PC-9 (cell line): ENCODE results near the gene MLKL. TPM values are rescaled to one million over a fixed set of nuclear protein-coding genes. Genes with fewer than 3 reads are reported as not detected.

Experiments
- BruUV-seq: library from RNA; stranded (reverse); fragments of 400-500 nt; replicated peaks from 2 replicates; lab custom pipeline; 2021; lab: Mats Ljungman, UMichigan
- CTCF ChIA-PET: fragments of 300-600 bp; sonication (Branson Sonifier 250); formaldehyde crosslinking; loops from one replicate; lab custom pipeline; 2022; ENCODE audit warnings: antibody characterized with exemption; lab: Charles Lee
- POLR2A ChIA-PET: fragments of 300-600 bp; sonication (Branson Sonifier 250); formaldehyde crosslinking; loops from one replicate; lab custom pipeline; 2022; ENCODE audit warnings: antibody characterized with exemption; ENCODE audit not compliant: unreplicated experiment; lab: Charles Lee
- DNase-seq, 2 experiments: peaks; one replicate each; pipeline versions ENCODE4 v3.0.0 to v3.0.0-alpha.2; 2015 to 2022; ENCODE audit warnings: mixed read lengths in 1 of 2
- H2AFZ ChIP-seq: fragments of 200-600 bp; sonication (generic); 2 replicates; pipeline ENCODE4 v1.8.1; 2017; ENCODE audit warnings: antibody characterized with exemption
- H3F3A ChIP-seq: fragments of 200-600 bp; sonication (generic); 2 replicates; pipeline ENCODE4 v1.8.1; 2017; ENCODE audit warnings: antibody characterized with exemption, mild to moderate bottlenecking, low read depth; ENCODE audit not compliant: insufficient read depth
- H3K27ac ChIP-seq: fragments of 200-600 bp; sonication (generic); 2 replicates; pipeline ENCODE4 v1.6.1; 2016; ENCODE audit warnings: mixed run types
- H3K27me3 ChIP-seq: fragments of 200-600 bp; sonication (generic); 2 replicates; pipeline ENCODE4 v1.6.1; 2016; ENCODE audit warnings: low read depth, mixed run types; ENCODE audit not compliant: insufficient read depth
- H3K36me3 ChIP-seq: fragments of 200-600 bp; sonication (generic); 2 replicates; pipeline ENCODE4 v1.6.1; 2016; ENCODE audit warnings: low read depth, mixed run types
- H3K4me1 ChIP-seq: fragments of 200-600 bp; sonication (generic); replicated peaks from 2 replicates; pipeline ENCODE4 v1.6.1; 2016; ENCODE audit warnings: mixed run types; ENCODE audit not compliant: insufficient read depth
- H3K4me2 ChIP-seq: fragments of 200-600 bp; sonication (generic); 2 replicates; pipeline ENCODE4 v1.6.1; 2017; ENCODE audit warnings: mixed run types
- H3K4me3 ChIP-seq: fragments of 200-600 bp; sonication (generic); 2 replicates; pipeline ENCODE4 v1.6.1; 2016; ENCODE audit warnings: mixed run types
- H3K79me2 ChIP-seq: fragments of 200-600 bp; sonication (generic); 2 replicates; pipeline ENCODE4 v1.6.1; 2017; ENCODE audit warnings: low read depth, mixed run types
- H3K9me2 ChIP-seq: fragments of 200-600 bp; sonication (generic); 2 replicates; pipeline ENCODE4 v1.8.1; 2017; ENCODE audit warnings: mild to moderate bottlenecking; ENCODE audit not compliant: insufficient read depth
- H3K9me3 ChIP-seq: fragments of 200-600 bp; sonication (generic); 2 replicates; pipeline ENCODE4 v1.8.1; 2016; ENCODE audit warnings: low read depth; ENCODE audit not compliant: insufficient read depth
- H4K20me1 ChIP-seq: fragments of 200-600 bp; sonication (generic); 2 replicates; pipeline ENCODE4 v1.8.1; 2017; ENCODE audit not compliant: insufficient read depth
- EZH2 ChIP-seq: fragments of 200-600 bp; sonication (generic); IDR thresholded peaks from 2 replicates; pipeline ENCODE4 v1.8.0; 2017; ENCODE audit warnings: antibody characterized with exemption, low read depth
- intact Hi-C: fragments of 100-400 bp; cut with micrococcal nuclease; formaldehyde crosslinking; loops from one replicate; pipeline ENCODE4 v1.10.0; 2022; ENCODE audit not compliant: unreplicated experiment
- total RNA-seq: library from RNA; stranded (reverse); gene quantifications from 2 replicates; pipeline ENCODE4 v1.2.3, GENCODE V29; 2021
- TF ChIP-seq, protein P1 (sequence below): fragments of 200-600 bp; sonication (generic); conservative IDR thresholded peaks from 2 replicates; pipeline ENCODE4 v1.6.1; 2017; ENCODE audit warnings: mixed run types, antibody characterized with exemption, mild to moderate bottlenecking, moderate library complexity

Gene MLKL
- total RNA-seq, 1 experiment from 2014 or later, result 11.2 TPM

- H3F3A ChIP-seq, result no peaks in the 10 kb centered on the region
- H3K27ac ChIP-seq, result no peak overlapping the region
- no peak overlapping the region for H3K4me3 ChIP-seq
- H4K20me1 ChIP-seq, result no peaks in the 10 kb centered on the region
- H2AFZ ChIP-seq, result no peak overlapping the region
- POLR2A ChIA-PET, result no interaction called here
- TF ChIP-seq, protein P1, sequence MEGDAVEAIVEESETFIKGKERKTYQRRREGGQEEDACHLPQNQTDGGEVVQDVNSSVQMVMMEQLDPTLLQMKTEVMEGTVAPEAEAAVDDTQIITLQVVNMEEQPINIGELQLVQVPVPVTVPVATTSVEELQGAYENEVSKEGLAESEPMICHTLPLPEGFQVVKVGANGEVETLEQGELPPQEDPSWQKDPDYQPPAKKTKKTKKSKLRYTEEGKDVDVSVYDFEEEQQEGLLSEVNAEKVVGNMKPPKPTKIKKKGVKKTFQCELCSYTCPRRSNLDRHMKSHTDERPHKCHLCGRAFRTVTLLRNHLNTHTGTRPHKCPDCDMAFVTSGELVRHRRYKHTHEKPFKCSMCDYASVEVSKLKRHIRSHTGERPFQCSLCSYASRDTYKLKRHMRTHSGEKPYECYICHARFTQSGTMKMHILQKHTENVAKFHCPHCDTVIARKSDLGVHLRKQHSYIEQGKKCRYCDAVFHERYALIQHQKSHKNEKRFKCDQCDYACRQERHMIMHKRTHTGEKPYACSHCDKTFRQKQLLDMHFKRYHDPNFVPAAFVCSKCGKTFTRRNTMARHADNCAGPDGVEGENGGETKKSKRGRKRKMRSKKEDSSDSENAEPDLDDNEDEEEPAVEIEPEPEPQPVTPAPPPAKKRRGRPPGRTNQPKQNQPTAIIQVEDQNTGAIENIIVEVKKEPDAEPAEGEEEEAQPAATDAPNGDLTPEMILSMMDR, result no peak
- no peak for TF ChIP-seq EZH2
- no peak overlapping the region for H3K4me2 ChIP-seq
- CTCF ChIA-PET, result no interaction called here
- H3K79me2 ChIP-seq, result no peaks in the 10 kb centered on the region
- no TSS peak for BruUV-seq
- H3K9me3 ChIP-seq, result no peaks in the 10 kb centered on the region
- no peaks in the 10 kb centered on the region for H3K36me3 ChIP-seq
- H3K9me2 ChIP-seq, result no peaks in the 10 kb centered on the region
- DNase-seq, result no peak
- intact Hi-C loops, result no loop called here
- H3K4me1 ChIP-seq, result no peaks in the 10 kb centered on the region
- no peaks in the 10 kb centered on the region for H3K27me3 ChIP-seq
These were observed 17.5 kb upstream of the MLKL start for GRCh38 chr16:74718140-74718539.

GRCh38 chr16:74717367-74717766, 16.7 kb upstream of the MLKL start:
- no TSS peak for BruUV-seq

DNA sequence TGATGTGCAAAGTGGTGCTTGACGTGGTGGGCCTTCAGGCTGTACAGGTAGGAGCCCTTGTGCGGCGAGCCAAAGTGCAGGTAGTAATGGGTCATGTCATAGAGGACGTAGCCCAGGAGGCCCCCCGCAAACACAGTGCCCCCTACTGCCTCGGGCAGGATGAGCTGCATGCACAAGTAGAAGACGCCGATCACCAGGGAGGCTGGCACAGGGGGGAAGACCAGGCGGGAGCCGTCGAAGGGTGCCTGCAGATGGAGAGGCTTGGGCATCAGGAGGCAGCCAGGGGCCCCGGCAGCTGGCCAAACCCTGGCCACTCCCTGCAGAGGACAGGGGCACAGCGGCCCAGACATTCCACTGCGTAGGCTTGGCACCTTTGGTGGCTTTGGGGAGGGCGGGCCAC, 15.7 kb upstream of the MLKL start:
- TF ChIP-seq EZH2, result no peak
- TF ChIP-seq, protein P1, result no peak
- Histone ChIP-seq H3K9me2 (no peaks in the 10 kb centered on the region), H3K4me1 (no peaks in the 10 kb centered on the region), H4K20me1 (no peaks in the 10 kb centered on the region), H3K79me2 (no peaks in the 10 kb centered on the region), H2AFZ (no peak overlapping the region), H3K36me3 (no peaks in the 10 kb centered on the region), H3F3A (no peaks in the 10 kb centered on the region), H3K9me3 (no peaks in the 10 kb centered on the region), H3K27ac (no peak overlapping the region), H3K4me3 (no peak overlapping the region), H3K27me3 (no peaks in the 10 kb centered on the region), H3K4me2 (no peak overlapping the region)
- CTCF ChIA-PET, result interaction anchor here (0.7 kb wide), 1 partner anchor 845 kb away, joined by 12 read pairs; no protein-coding TSS in a partner anchor
- POLR2A ChIA-PET, result no interaction called here
- no TSS peak for BruUV-seq
- no peak for DNase-seq
- intact Hi-C loops, result no loop called here

More at GRCh38 chr16:74717367-74717766, 16.7 kb upstream of the MLKL start:
- H3F3A ChIP-seq, result no peaks in the 10 kb centered on the region
- intact Hi-C loops, result no loop called here
- H3K27ac ChIP-seq, result no peak overlapping the region
- DNase-seq, result no peak
- H3K4me2 ChIP-seq, result no peak overlapping the region
- TF ChIP-seq EZH2, result no peak
- TF ChIP-seq, protein P1, result no peak
- H3K36me3 ChIP-seq, result no peaks in the 10 kb centered on the region
- CTCF ChIA-PET, result no interaction called here
- H3K9me2 ChIP-seq, result no peaks in the 10 kb centered on the region
- H3K4me3 ChIP-seq, result no peak overlapping the region
- no peaks in the 10 kb centered on the region for H4K20me1 ChIP-seq
- H3K4me1 ChIP-seq, result no peaks in the 10 kb centered on the region
- no peaks in the 10 kb centered on the region for H3K27me3 ChIP-seq
- H2AFZ ChIP-seq, result no peak overlapping the region
- POLR2A ChIA-PET, result no interaction called here
- H3K9me3 ChIP-seq, result no peaks in the 10 kb centered on the region
- no peaks in the 10 kb centered on the region for H3K79me2 ChIP-seq
